ENCODE measurements around the gene DOK3. TPM values are rescaled to one million over a fixed set of nuclear protein-coding genes. Genes with fewer than 3 reads are reported as not detected.

The DOK3 gene
- total RNA-seq, 1 experiment from 2014 or later = 14.5 TPM

- intact Hi-C loops (cut with micrococcal nuclease; ENCODE audit: unreplicated experiment) = no loop called here
- no peak for DNase-seq
- Mint-ChIP-seq H3K36me3 (ENCODE audit: insufficient read depth, unreplicated experiment) (peaks cover 95% of the 10 kb centered on the region), H3K9me3 (ENCODE audit: low read depth, unreplicated experiment) (no peaks in the 10 kb centered on the region), H3K27me3 (ENCODE audit: unreplicated experiment) (no peaks in the 10 kb centered on the region), H3K4me3 (ENCODE audit: low read depth, unreplicated experiment) (peak overlapping the region; percentile 5), H3K4me1 (ENCODE audit: low read depth, unreplicated experiment) (peaks cover 25% of the 10 kb centered on the region), H3K27ac (ENCODE audit: unreplicated experiment) (peak overlapping the region; percentile 73)
- CTCF ChIA-PET = interaction anchor here (0.5 kb wide), 1 partner anchor 463 kb away, joined by 3 read pairs; no protein-coding TSS in a partner anchor
- no TSS peak for BruUV-seq (replicated peaks)
- no peak for TF ChIP-seq CTCF (IDR thresholded peaks at IDR 0.05; ENCODE audit: unreplicated experiment)
These were observed 25.4 kb downstream of the DOK3 start for GRCh38 chr5:177483994-177484901.

- H3K9me3 Mint-ChIP-seq (ENCODE audit: low read depth, unreplicated experiment) = no peaks in the 10 kb centered on the region
- intact Hi-C loops (cut with micrococcal nuclease; ENCODE audit: unreplicated experiment) = no loop called here
- H3K36me3 Mint-ChIP-seq (ENCODE audit: insufficient read depth, unreplicated experiment) = peaks cover 95% of the 10 kb centered on the region
- no peak overlapping the region for H3K4me3 Mint-ChIP-seq (ENCODE audit: low read depth, unreplicated experiment)
- no peaks in the 10 kb centered on the region for H3K27me3 Mint-ChIP-seq (ENCODE audit: unreplicated experiment)
- TF ChIP-seq CTCF (IDR thresholded peaks at IDR 0.05; ENCODE audit: unreplicated experiment) = no peak
- H3K4me1 Mint-ChIP-seq (ENCODE audit: low read depth, unreplicated experiment) = peaks cover 37% of the 10 kb centered on the region
- no peak for DNase-seq
- CTCF ChIA-PET = no interaction called here
- no TSS peak for BruUV-seq (replicated peaks)
- H3K27ac Mint-ChIP-seq (ENCODE audit: unreplicated experiment) = peak overlapping the region; percentile 24
These were observed 26.6 kb downstream of the DOK3 start for GRCh38 chr5:177483042-177483441.

- BruUV-seq (replicated peaks) = no TSS peak
- Mint-ChIP-seq H3K9me3 (ENCODE audit: low read depth, unreplicated experiment) (no peaks in the 10 kb centered on the region), H3K27ac (ENCODE audit: unreplicated experiment) (peak overlapping the region; percentile 24), H3K36me3 (ENCODE audit: insufficient read depth, unreplicated experiment) (peaks cover 94% of the 10 kb centered on the region), H3K27me3 (ENCODE audit: unreplicated experiment) (no peaks in the 10 kb centered on the region), H3K4me3 (ENCODE audit: low read depth, unreplicated experiment) (no peak overlapping the region), H3K4me1 (ENCODE audit: low read depth, unreplicated experiment) (peaks cover 42% of the 10 kb centered on the region)
- intact Hi-C loops (cut with micrococcal nuclease; ENCODE audit: unreplicated experiment) = no loop called here
- CTCF ChIA-PET = interaction anchor here (0.7 kb wide), 1 partner anchor 943 kb away, joined by 4 read pairs; no protein-coding TSS in a partner anchor
- no peak for DNase-seq
- TF ChIP-seq CTCF (IDR thresholded peaks at IDR 0.05; ENCODE audit: unreplicated experiment) = no peak
These were observed 27.2 kb downstream of the DOK3 start for GRCh38 chr5:177482359-177482795.

- Mint-ChIP-seq H3K27ac (ENCODE audit: unreplicated experiment) (peak overlapping the region; percentile 73), H3K9me3 (ENCODE audit: low read depth, unreplicated experiment) (no peaks in the 10 kb centered on the region), H3K4me1 (ENCODE audit: low read depth, unreplicated experiment) (peaks cover 36% of the 10 kb centered on the region), H3K4me3 (ENCODE audit: low read depth, unreplicated experiment) (no peak overlapping the region), H3K27me3 (ENCODE audit: unreplicated experiment) (no peaks in the 10 kb centered on the region), H3K36me3 (ENCODE audit: insufficient read depth, unreplicated experiment) (peaks cover 87% of the 10 kb centered on the region)
- CTCF ChIA-PET = interaction anchor here (0.6 to 1.7 kb wide), 3 partner anchors 14 to 97 kb away, joined by 3 to 4 read pairs (median 3); no protein-coding TSS in a partner anchor
- no peak for TF ChIP-seq CTCF (IDR thresholded peaks at IDR 0.05; ENCODE audit: unreplicated experiment)
- BruUV-seq (replicated peaks) = no TSS peak
- DNase-seq = no peak
- intact Hi-C loops (cut with micrococcal nuclease; ENCODE audit: unreplicated experiment) = no loop called here
These were observed 29.9 kb downstream of the DOK3 start for GRCh38 chr5:177479774-177480173.
